Lower leg skin (tissue), 3 donors: ENCODE data around the gene LMCD1.

ENCODE experiments used
- CTCF ChIP-seq, 3 donors: fragments of 450-650 bp; IDR thresholded peaks; one replicate each; pipeline ENCODE4 v1.5.1; 2016; ENCODE audit warnings: antibody characterized with exemption in 3 of 3, mild to moderate bottlenecking in 3 of 3, moderate library complexity in 2 of 3
- POLR2A ChIP-seq, 2 donors: fragments of 450-650 bp; IDR thresholded peaks; one replicate each; pipeline ENCODE4 v1.6.1; 2016 to 2017; ENCODE audit warnings: antibody characterized with exemption in 2 of 2, mild to moderate bottlenecking in 1 of 2, moderate library complexity in 1 of 2

GRCh38 chr3:8532251-8532871 lies 30.7 kb downstream of the LMCD1 start:
- TF ChIP-seq CTCF (IDR thresholded peaks at IDR 0.05) = no peak
- no peak for TF ChIP-seq POLR2A (IDR thresholded peaks at IDR 0.05)
